IPS-18a (cell line): ENCODE data around the gene CPAMD8.
"Not testable (repeated sequence)": the region's sequence is repeated elsewhere in the genome, so short reads cannot be mapped to it uniquely, and the experiment has no call there.

ENCODE experiments used
- H3K27ac ChIP-seq: one replicate; pipeline ENCODE4 v1.5.1; 2013; ENCODE audit warnings: low read length
- H3K27me3 ChIP-seq: one replicate; pipeline ENCODE4 v1.6.1; 2013; ENCODE audit warnings: mild to moderate bottlenecking, low read length; ENCODE audit not compliant: control insufficient read depth, insufficient read depth
- H3K36me3 ChIP-seq: one replicate; pipeline ENCODE4 v1.6.1; 2013; ENCODE audit warnings: low read depth, low read length; ENCODE audit not compliant: control insufficient read depth
- H3K4me1 ChIP-seq: one replicate; pipeline ENCODE4 v1.6.1; 2013; ENCODE audit warnings: low read depth, low read length; ENCODE audit not compliant: control insufficient read depth
- H3K4me3 ChIP-seq: one replicate; pipeline ENCODE4 v1.5.1; 2013; ENCODE audit warnings: low read length
- H3K9ac ChIP-seq: one replicate; pipeline ENCODE4 v1.6.1; 2013; ENCODE audit warnings: mild to moderate bottlenecking, low read length, moderate library complexity
- H3K9me3 ChIP-seq: one replicate; pipeline ENCODE4 v1.6.1; 2013; ENCODE audit warnings: low read depth, low read length; ENCODE audit not compliant: control insufficient read depth

Gene CPAMD8

DNA sequence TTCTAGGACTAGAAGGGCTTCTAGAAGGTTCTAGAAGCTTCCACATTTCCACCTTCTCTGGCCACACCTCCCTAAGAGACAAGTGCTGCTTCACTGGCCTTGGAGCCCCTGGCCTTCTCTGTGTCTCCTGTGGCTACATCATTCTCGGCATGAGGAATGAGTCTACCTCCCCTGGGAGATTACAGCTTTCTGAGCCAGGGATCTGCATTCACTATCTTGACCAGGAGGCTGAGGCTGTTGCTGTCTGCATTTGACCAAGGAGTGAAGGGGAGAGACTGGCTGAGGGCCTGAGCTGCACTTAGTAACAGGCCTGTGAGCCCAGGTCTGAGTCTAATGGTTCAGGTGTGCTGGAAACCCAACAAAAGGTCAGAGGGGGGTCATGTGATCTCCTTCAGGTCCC lies 5.3 kb downstream of the CPAMD8 start:
- peaks cover 6% of the 10 kb centered on the region for H3K4me1 ChIP-seq
- no peak overlapping the region for H3K4me3 ChIP-seq
- H3K27me3 ChIP-seq, result peaks cover 19% of the 10 kb centered on the region
- no peaks in the 10 kb centered on the region for H3K36me3 ChIP-seq
- H3K9me3 ChIP-seq, result peaks cover 5% of the 10 kb centered on the region
- no peak overlapping the region for H3K27ac ChIP-seq
- H3K9ac ChIP-seq, result no peak overlapping the region

DNA sequence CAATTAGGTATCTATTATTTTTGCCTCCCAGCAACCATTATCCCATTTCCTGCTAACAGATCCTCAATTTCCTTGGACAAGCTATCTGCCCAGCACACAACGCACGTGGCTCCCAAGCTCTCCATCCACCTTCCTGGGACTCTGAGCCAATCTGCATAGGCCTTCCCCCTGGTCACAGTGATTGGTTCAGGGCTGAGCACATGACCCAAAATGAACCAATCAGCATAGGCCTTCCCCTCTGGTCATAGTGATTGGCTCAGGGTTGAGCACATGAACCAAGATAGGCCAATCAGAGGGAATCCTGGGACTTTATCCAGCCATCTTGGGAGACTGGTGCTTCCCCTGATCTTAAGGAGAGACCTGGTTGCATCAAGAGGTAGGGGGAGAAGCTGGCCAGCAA lies 5.8 kb downstream of the CPAMD8 start:
- peaks cover 5% of the 10 kb centered on the region for H3K4me1 ChIP-seq

DNA sequence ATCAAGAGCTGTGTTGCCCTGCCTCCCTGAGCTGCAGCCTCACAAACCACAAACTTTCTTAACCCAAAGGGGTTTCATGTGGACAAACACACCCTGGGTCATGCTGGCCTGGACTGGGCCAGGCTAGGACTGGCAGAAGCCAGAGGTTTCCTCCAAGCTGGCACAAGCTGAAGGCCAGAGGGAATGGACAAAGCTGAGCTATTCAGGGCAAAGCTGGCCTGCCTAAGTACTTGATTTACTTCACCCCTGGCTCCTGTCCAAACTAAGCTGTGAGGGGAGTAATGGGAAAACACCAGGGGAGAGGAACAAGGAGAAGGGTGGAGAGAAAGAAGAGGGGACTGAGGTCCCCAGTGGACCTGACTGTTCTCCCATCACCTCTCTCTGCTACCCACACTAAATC lies 6.2 kb downstream of the CPAMD8 start:
- peaks cover 5% of the 10 kb centered on the region for H3K9me3 ChIP-seq
- H3K27me3 ChIP-seq, result peaks cover 10% of the 10 kb centered on the region
- no peaks in the 10 kb centered on the region for H3K36me3 ChIP-seq

More for the DNA sequence above, 5.8 kb downstream of the CPAMD8 start:
- Histone ChIP-seq H3K36me3 (no peaks in the 10 kb centered on the region), H3K4me3 (no peak overlapping the region), H3K27me3 (peaks cover 15% of the 10 kb centered on the region), H3K9ac (no peak overlapping the region), H3K9me3 (peaks cover 5% of the 10 kb centered on the region), H3K27ac (no peak overlapping the region)

DNA sequence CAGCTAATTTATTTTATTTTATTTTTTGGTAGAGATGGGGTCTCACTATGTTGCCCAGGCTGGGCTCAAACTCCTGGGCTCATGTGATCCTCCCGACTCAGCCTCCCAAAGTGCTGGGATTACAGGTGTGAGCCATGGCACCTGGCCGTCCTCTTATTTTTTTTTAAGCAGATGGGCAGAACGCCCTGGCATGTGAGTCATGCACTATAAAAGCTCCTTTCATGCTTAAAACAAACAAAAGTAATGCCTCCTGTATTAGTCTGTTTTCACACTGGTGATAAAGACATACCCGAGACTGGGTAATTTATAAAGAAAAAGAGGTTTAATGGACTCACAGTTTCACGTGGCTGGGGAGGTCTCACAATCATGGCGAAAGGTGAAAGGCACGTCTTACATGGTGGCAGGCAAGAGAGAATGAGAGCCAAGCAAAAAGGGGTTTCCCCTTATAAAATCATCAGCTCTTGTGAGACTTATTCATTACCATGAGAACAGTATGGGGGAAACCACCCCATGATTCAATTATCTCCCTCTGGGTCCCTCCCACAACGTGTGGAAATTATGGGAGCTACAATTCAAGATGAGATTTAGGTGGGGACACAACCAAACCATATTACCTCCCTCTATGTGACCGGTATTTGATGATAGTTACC lies 12.3 kb downstream of the CPAMD8 start:
- not testable (repeated sequence) for H3K4me1 ChIP-seq, H3K36me3 ChIP-seq, H3K27ac ChIP-seq, H3K9me3 ChIP-seq, H3K9ac ChIP-seq, H3K4me3 ChIP-seq, H3K27me3 ChIP-seq

More for the DNA sequence above, 6.2 kb downstream of the CPAMD8 start:
- no peak overlapping the region for H3K4me3 ChIP-seq
- no peak overlapping the region for H3K9ac ChIP-seq
- H3K27ac ChIP-seq, result no peak overlapping the region
- H3K4me1 ChIP-seq, result peaks cover under 1% of the 10 kb centered on the region

GRCh38 chr19:17011485-17011884 lies 15.1 kb downstream of the CPAMD8 start:
- H3K9me3 ChIP-seq, result no peaks in the 10 kb centered on the region
- no peaks in the 10 kb centered on the region for H3K36me3 ChIP-seq
- H3K4me1 ChIP-seq, result no peaks in the 10 kb centered on the region
- H3K4me3 ChIP-seq, result no peak overlapping the region
- H3K27ac ChIP-seq, result no peak overlapping the region
- no peaks in the 10 kb centered on the region for H3K27me3 ChIP-seq
- H3K9ac ChIP-seq, result no peak overlapping the region

DNA sequence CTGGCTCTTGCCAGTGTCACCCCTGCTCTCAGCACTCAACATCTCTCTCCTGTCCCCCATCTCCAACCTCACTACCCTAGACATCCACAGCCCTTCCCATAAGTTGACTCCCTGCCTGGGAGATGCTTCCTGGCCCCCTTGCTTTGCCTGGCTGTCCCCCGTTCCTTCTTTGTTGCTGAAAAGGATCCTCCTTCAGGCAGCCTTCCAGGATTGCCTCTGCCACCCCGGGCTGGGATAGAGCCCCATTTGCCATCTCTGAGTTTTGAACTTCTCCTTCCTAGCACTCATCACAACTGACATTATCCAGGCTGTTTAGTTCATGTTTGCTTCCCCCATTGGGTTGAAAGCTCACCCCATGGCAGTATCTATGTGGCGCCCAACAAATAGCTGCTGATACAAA lies 20.0 kb downstream of the CPAMD8 start:
- no peak overlapping the region for H3K27ac ChIP-seq
- no peaks in the 10 kb centered on the region for H3K36me3 ChIP-seq
- H3K4me1 ChIP-seq, result peaks cover 4% of the 10 kb centered on the region
- no peak overlapping the region for H3K9ac ChIP-seq
- no peaks in the 10 kb centered on the region for H3K9me3 ChIP-seq
- no peak overlapping the region for H3K4me3 ChIP-seq
- no peaks in the 10 kb centered on the region for H3K27me3 ChIP-seq

DNA sequence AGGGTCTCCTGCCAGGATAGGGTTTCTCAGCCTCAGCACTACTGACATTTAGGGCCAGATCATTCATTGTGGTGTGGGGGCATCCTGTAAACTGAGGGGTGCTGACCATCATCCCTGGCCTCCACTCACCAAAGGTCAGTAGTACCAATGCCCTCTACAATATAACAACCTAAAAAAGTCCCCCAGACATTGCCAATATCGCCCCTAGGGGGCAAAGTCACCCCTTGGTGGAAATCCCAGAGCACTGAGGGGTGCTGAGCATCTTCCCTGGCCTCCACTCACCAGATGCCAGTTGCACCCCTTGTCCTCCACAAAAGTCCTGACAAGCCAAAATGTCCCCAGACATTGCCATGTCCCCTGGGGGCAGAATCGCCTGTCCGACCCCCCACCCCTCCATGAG lies 21.6 kb downstream of the CPAMD8 start:
- H3K27me3 ChIP-seq, result no peaks in the 10 kb centered on the region
- no peak overlapping the region for H3K27ac ChIP-seq
- no peaks in the 10 kb centered on the region for H3K9me3 ChIP-seq
- peaks cover 4% of the 10 kb centered on the region for H3K4me1 ChIP-seq
- H3K36me3 ChIP-seq, result no peaks in the 10 kb centered on the region
- no peak overlapping the region for H3K4me3 ChIP-seq
- no peak overlapping the region for H3K9ac ChIP-seq

DNA sequence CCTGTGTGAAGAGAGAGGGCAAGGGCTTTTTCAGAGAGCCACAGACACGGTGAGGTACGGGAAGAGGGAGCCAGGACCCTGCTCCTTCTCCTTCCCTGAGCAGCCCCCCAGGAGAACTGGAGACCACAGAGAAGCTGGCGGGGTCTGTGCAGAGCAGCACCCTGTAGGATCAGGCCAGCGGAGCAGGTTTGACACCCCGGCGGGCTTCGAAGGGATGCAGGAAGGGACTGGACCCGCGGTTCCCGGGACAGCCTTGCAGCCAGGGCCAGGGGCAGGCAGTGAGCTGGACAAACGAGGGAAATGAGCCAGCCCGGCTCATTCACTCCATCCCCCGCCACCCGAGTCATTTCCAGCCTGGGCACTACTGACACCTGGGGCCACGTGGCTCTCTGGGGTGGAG lies 22.2 kb downstream of the CPAMD8 start:
- H3K4me3 ChIP-seq, result no peak overlapping the region

DNA sequence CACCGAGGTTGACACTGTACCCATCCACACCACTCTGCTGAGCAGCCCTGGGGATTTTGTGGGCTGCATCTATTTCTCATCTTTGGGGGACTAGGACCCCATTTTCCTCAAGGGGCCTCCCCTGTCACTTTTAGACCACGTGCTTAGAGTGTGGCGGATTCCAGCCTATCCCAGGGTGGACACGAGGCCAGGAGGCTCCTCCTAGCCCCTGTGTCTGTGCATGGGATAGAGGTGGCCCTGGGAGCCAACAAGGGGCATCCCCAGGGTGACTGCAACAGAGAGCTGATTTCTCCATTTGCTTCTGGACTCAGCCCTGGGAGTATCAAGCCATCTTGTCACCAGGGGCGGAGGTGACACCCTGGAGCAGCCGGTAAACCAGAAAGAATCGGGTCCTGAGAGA lies 24.2 kb downstream of the CPAMD8 start:
- Histone ChIP-seq H3K4me3 (no peak overlapping the region), H3K27ac (no peak overlapping the region), H3K9me3 (no peaks in the 10 kb centered on the region), H3K27me3 (no peaks in the 10 kb centered on the region), H3K36me3 (no peaks in the 10 kb centered on the region), H3K4me1 (peaks cover 4% of the 10 kb centered on the region), H3K9ac (no peak overlapping the region)

More for the DNA sequence above, 22.2 kb downstream of the CPAMD8 start:
- Histone ChIP-seq H3K27ac (no peak overlapping the region), H3K9me3 (no peaks in the 10 kb centered on the region), H3K4me1 (peaks cover 4% of the 10 kb centered on the region), H3K27me3 (no peaks in the 10 kb centered on the region), H3K36me3 (no peaks in the 10 kb centered on the region), H3K9ac (no peak overlapping the region)

DNA sequence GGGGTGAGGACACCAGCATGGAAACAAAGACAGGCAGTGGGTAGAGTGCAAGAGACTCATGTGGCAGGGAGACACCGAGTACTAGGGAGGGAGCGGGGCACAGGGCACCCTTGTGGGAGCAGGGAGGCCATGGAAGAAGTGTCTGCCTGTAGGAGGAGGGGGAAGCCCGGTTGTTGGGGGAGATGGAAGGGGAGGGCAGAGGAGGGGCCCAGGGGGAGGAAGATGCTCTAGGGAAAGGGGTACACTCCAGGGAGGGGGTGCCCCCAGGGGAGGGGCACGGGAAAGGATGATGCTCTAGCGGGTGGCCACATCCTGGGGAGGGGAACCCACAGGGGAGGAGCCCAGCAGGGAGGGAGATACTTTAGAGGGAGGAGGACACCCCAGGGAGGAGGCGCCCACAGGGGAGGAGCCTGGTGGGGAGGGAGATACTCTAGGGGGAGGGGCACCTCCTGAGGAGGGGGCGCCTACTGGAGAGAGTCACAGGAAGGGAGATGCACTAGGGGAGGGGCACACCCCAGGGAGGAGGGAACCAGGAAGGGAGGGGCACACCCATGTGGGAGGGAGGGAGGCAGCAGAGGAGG lies 24.9 kb downstream of the CPAMD8 start:
- H3K36me3 ChIP-seq, result no peaks in the 10 kb centered on the region
- H3K27ac ChIP-seq, result no peak overlapping the region
- no peaks in the 10 kb centered on the region for H3K9me3 ChIP-seq
- H3K27me3 ChIP-seq, result no peaks in the 10 kb centered on the region
- H3K4me1 ChIP-seq, result peaks cover 4% of the 10 kb centered on the region
- no peak overlapping the region for H3K9ac ChIP-seq
- H3K4me3 ChIP-seq, result no peak overlapping the region

GRCh38 chr19:16998635-16999194 lies 27.9 kb downstream of the CPAMD8 start:
- Histone ChIP-seq H3K27me3 (no peaks in the 10 kb centered on the region), H3K9me3 (no peaks in the 10 kb centered on the region), H3K4me3 (no peak overlapping the region), H3K36me3 (no peaks in the 10 kb centered on the region), H3K27ac (no peak overlapping the region), H3K4me1 (peaks cover 4% of the 10 kb centered on the region), H3K9ac (no peak overlapping the region)
